HepG2 (cell line): ENCODE results near the gene DHX29. TPM values are rescaled to one million over a fixed set of nuclear protein-coding genes. Genes with fewer than 3 reads are reported as not detected.

ENCODE experiments used
- BCL6 ChIP-seq: IDR thresholded peaks from 2 replicates; pipeline ENCODE4 v1.6.1; 2016; ENCODE audit warnings: missing genetic modification reagents, missing compliant biosample characterization
- EZH2 ChIP-seq: conservative IDR thresholded peaks from 2 replicates; pipeline ENCODE4 v1.6.1; 2012; ENCODE audit warnings: mild to moderate bottlenecking, low read depth, low read length, moderate library complexity
- GLI4 ChIP-seq: sonication (generic); formaldehyde crosslinking; IDR thresholded peaks from 2 replicates; pipeline ENCODE4 v1.5.1; 2020; ENCODE audit warnings: missing genetic modification reagents, mild to moderate bottlenecking, moderate library complexity, borderline replicate concordance
- HDAC1 ChIP-seq: sonication (generic); formaldehyde crosslinking; IDR thresholded peaks from 2 replicates; pipeline ENCODE4 v1.5.1; 2020; ENCODE audit warnings: mild to moderate bottlenecking, missing genetic modification reagents
- JUND ChIP-seq: sonication (generic); formaldehyde crosslinking; IDR thresholded peaks from 2 replicates; pipeline ENCODE4 v1.8.0; 2022; ENCODE audit warnings: mild to moderate bottlenecking, missing genetic modification reagents
- LCORL ChIP-seq, 2 experiments: fragments of 450-650 bp in 1 of 2; sonication (generic) in 1 of 2; formaldehyde crosslinking in 1 of 2; IDR thresholded peaks; 2 replicates each; pipeline versions ENCODE4 v1.5.0 to v1.6.1; 2017 to 2020; ENCODE audit warnings: antibody characterized with exemption in 1 of 2, missing genetic modification reagents in 1 of 2
- MXI1 ChIP-seq: IDR thresholded peaks from 3 replicates; pipeline ENCODE4 v1.6.1; 2012; ENCODE audit warnings: low read depth, low read length, inconsistent platforms, borderline replicate concordance
- NR2F6 ChIP-seq, 2 experiments: IDR thresholded peaks; 2 replicates each; pipeline ENCODE4 v1.6.1; 2016; ENCODE audit warnings: antibody characterized with exemption in 1 of 2, mild to moderate bottlenecking in 1 of 2
- RCOR2 ChIP-seq: IDR thresholded peaks from 2 replicates; pipeline ENCODE4 v1.6.1; 2016; ENCODE audit warnings: missing biosample characterization, missing genetic modification reagents
- REL ChIP-seq: sonication (generic); formaldehyde crosslinking; conservative IDR thresholded peaks from 2 replicates; pipeline ENCODE4 v1.8.0; 2022; ENCODE audit warnings: mild to moderate bottlenecking, missing genetic modification reagents, moderate library complexity
- REXO4 ChIP-seq: sonication (generic); formaldehyde crosslinking; IDR thresholded peaks from 2 replicates; pipeline ENCODE4 v1.8.0; 2022; ENCODE audit warnings: missing genetic modification reagents, mild to moderate bottlenecking, borderline replicate concordance
- SMARCC2 ChIP-seq: fragments of 450-650 bp; IDR thresholded peaks from 2 replicates; pipeline ENCODE4 v1.6.1; 2017; ENCODE audit warnings: antibody characterized with exemption, mild to moderate bottlenecking
- SRY ChIP-seq: sonication (generic); formaldehyde crosslinking; IDR thresholded peaks from 2 replicates; pipeline ENCODE4 v1.8.0; 2022; ENCODE audit warnings: mild to moderate bottlenecking, missing genetic modification reagents
- ZNF264 ChIP-seq: sonication (generic); formaldehyde crosslinking; IDR thresholded peaks from 2 replicates; pipeline ENCODE4 v1.4.0; 2020; ENCODE audit warnings: missing genetic modification reagents
- ZNF335 ChIP-seq: sonication (generic); formaldehyde crosslinking; IDR thresholded peaks from 2 replicates; pipeline ENCODE4 v1.4.0; 2020; ENCODE audit warnings: missing genetic modification reagents
- ZNF629 ChIP-seq: sonication (generic); formaldehyde crosslinking; conservative IDR thresholded peaks from 2 replicates; pipeline ENCODE4 v1.5.0; 2020; ENCODE audit warnings: missing genetic modification reagents
- ZNF678 ChIP-seq: sonication (generic); formaldehyde crosslinking; IDR thresholded peaks from 2 replicates; pipeline ENCODE4 v1.4.0; 2020; ENCODE audit warnings: mild to moderate bottlenecking, missing genetic modification reagents
- ZNF816 ChIP-seq: sonication (generic); formaldehyde crosslinking; IDR thresholded peaks from 2 replicates; pipeline ENCODE4 v1.8.0; 2022; ENCODE audit warnings: missing genetic modification reagents, mild to moderate bottlenecking, borderline replicate concordance
- ZSCAN12 ChIP-seq: sonication (generic); formaldehyde crosslinking; IDR thresholded peaks from 2 replicates; pipeline ENCODE4 v1.9.0; 2021; ENCODE audit warnings: mild to moderate bottlenecking, missing genetic modification reagents
- polyA plus RNA-seq, 8 experiments: library from polyadenylated mRNA; depleted of rRNA in 3 of 8; stranded (reverse) in 7 of 8; unstranded in 1 of 8; fragments of >200 nt; fragmentation: Illumina TruSeq in 4 of 8; extraction: Trizol in 4 of 8; gene quantifications; 2 replicates each; pipeline versions ENCODE4 v1.2.1 to v1.2.3, GENCODE V29; 2011 to 2016; ENCODE audit warnings: low read depth in 4 of 8, missing spikeins in 1 of 8, mixed read lengths in 1 of 8; ENCODE audit not compliant: insufficient read depth in 1 of 8
- total RNA-seq, 5 experiments: library from RNA; depleted of rRNA; stranded (reverse); fragments of >200 nt; fragmentation: Illumina TruSeq; extraction: Trizol; gene quantifications; 2 replicates each; pipeline ENCODE4 v1.2.3, GENCODE V29; 2016; ENCODE audit warnings: low read depth in 1 of 5
- TF ChIP-seq, protein P1 (sequence below): sonication (generic); formaldehyde crosslinking; IDR thresholded peaks from 2 replicates; pipeline ENCODE4 v1.9.0; 2021; ENCODE audit warnings: mild to moderate bottlenecking, missing genetic modification reagents
- TF ChIP-seq, protein P2 (sequence below): sonication (generic); IDR thresholded peaks from 2 replicates; pipeline ENCODE4 v1.6.1; 2016; ENCODE audit warnings: low read depth, borderline replicate concordance
- TF ChIP-seq, protein P3 (sequence below): IDR thresholded peaks from 2 replicates; pipeline ENCODE4 v1.6.1; 2016; ENCODE audit warnings: missing compliant biosample characterization, missing genetic modification reagents, borderline replicate concordance

The DHX29 gene
- total and polyA plus RNA-seq, 2 of the 13 experiments (the other 11 are each of a cell fraction or from before 2014, with no cell fraction given), result 1.9 to 22.0 TPM

- TF ChIP-seq, protein P1, sequence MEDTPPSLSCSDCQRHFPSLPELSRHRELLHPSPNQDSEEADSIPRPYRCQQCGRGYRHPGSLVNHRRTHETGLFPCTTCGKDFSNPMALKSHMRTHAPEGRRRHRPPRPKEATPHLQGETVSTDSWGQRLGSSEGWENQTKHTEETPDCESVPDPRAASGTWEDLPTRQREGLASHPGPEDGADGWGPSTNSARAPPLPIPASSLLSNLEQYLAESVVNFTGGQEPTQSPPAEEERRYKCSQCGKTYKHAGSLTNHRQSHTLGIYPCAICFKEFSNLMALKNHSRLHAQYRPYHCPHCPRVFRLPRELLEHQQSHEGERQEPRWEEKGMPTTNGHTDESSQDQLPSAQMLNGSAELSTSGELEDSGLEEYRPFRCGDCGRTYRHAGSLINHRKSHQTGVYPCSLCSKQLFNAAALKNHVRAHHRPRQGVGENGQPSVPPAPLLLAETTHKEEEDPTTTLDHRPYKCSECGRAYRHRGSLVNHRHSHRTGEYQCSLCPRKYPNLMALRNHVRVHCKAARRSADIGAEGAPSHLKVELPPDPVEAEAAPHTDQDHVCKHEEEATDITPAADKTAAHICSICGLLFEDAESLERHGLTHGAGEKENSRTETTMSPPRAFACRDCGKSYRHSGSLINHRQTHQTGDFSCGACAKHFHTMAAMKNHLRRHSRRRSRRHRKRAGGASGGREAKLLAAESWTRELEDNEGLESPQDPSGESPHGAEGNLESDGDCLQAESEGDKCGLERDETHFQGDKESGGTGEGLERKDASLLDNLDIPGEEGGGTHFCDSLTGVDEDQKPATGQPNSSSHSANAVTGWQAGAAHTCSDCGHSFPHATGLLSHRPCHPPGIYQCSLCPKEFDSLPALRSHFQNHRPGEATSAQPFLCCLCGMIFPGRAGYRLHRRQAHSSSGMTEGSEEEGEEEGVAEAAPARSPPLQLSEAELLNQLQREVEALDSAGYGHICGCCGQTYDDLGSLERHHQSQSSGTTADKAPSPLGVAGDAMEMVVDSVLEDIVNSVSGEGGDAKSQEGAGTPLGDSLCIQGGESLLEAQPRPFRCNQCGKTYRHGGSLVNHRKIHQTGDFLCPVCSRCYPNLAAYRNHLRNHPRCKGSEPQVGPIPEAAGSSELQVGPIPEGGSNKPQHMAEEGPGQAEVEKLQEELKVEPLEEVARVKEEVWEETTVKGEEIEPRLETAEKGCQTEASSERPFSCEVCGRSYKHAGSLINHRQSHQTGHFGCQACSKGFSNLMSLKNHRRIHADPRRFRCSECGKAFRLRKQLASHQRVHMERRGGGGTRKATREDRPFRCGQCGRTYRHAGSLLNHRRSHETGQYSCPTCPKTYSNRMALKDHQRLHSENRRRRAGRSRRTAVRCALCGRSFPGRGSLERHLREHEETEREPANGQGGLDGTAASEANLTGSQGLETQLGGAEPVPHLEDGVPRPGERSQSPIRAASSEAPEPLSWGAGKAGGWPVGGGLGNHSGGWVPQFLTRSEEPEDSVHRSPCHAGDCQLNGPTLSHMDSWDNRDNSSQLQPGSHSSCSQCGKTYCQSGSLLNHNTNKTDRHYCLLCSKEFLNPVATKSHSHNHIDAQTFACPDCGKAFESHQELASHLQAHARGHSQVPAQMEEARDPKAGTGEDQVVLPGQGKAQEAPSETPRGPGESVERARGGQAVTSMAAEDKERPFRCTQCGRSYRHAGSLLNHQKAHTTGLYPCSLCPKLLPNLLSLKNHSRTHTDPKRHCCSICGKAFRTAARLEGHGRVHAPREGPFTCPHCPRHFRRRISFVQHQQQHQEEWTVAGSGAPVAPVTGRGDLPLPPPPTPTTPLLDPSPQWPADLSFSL, result no peak
- no peak for TF ChIP-seq ZNF264
- TF ChIP-seq ZNF335 (CRISPR knock-in tag), result no peak
- TF ChIP-seq LCORL (IDR thresholded peaks at IDR 0.05), result no peak
- peak; percentile 40; the same call in 1 of the 2 replicates for TF ChIP-seq LCORL (CRISPR knock-in tag; IDR thresholded peaks at IDR 0.05)
- TF ChIP-seq BCL6 (CRISPR knock-in tag), result peak; percentile 88
- TF ChIP-seq EZH2, result no peak; the same call in none of the 2 replicates
- TF ChIP-seq, protein P2, sequence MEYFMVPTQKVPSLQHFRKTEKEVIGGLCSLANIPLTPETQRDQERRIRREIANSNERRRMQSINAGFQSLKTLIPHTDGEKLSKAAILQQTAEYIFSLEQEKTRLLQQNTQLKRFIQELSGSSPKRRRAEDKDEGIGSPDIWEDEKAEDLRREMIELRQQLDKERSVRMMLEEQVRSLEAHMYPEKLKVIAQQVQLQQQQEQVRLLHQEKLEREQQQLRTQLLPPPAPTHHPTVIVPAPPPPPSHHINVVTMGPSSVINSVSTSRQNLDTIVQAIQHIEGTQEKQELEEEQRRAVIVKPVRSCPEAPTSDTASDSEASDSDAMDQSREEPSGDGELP, result no peak
- TF ChIP-seq ZNF629 (CRISPR knock-in tag), result no peak
- TF ChIP-seq JUND (CRISPR knock-in tag), result no peak
- TF ChIP-seq MXI1, result no peak
- TF ChIP-seq ZSCAN12 (CRISPR knock-in tag), result no peak
- no peak for TF ChIP-seq REXO4 (CRISPR knock-in tag)
- TF ChIP-seq RCOR2, result no peak
- no peak for TF ChIP-seq SMARCC2
- TF ChIP-seq HDAC1 (CRISPR knock-in tag), result 0 out of 2 replicates have a peak, but pooled peaks have one; percentile 28
- no peak for TF ChIP-seq NR2F6 (IDR thresholded peaks at IDR 0.05)
- peak; percentile 65; the same call in 1 of the 2 replicates for TF ChIP-seq NR2F6 (CRISPR knock-in tag; IDR thresholded peaks at IDR 0.05)
- TF ChIP-seq ZNF816 (CRISPR knock-in tag), result no peak
- TF ChIP-seq ZNF678 (CRISPR knock-in tag), result no peak
- TF ChIP-seq REL (CRISPR knock-in tag), result no peak
- TF ChIP-seq, protein P3, sequence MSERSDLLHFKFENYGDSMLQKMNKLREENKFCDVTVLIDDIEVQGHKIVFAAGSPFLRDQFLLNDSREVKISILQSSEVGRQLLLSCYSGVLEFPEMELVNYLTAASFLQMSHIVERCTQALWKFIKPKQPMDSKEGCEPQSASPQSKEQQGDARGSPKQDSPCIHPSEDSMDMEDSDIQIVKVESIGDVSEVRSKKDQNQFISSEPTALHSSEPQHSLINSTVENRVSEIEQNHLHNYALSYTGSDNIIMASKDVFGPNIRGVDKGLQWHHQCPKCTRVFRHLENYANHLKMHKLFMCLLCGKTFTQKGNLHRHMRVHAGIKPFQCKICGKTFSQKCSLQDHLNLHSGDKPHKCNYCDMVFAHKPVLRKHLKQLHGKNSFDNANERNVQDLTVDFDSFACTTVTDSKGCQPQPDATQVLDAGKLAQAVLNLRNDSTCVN (CRISPR knock-in tag), result no peak
- TF ChIP-seq GLI4, result peak; percentile 75; the same call in 1 of the 2 replicates
- TF ChIP-seq SRY, result no peak
Observed at GRCh38 chr5:55226027-55226933, 81.2 kb downstream of the DHX29 start (continued).
